H1 (cell line): Measurements from ENCODE around the gene PLK3. TPM values are rescaled to one million over a fixed set of nuclear protein-coding genes. Genes with fewer than 3 reads are reported as not detected.

Source experiments
- CTCF ChIA-PET: fragments of 300-600 bp; sonication (Branson Sonifier 250); formaldehyde crosslinking; loops from one replicate; lab custom pipeline; 2021; ENCODE audit not compliant: partially characterized antibody; lab: Charles Lee
- POLR2A ChIA-PET: fragments of 300-600 bp; sonication (Branson Sonifier 250); formaldehyde crosslinking; loops from one replicate; lab custom pipeline; 2021; ENCODE audit warnings: inconsistent platforms; ENCODE audit not compliant: partially characterized antibody; lab: Charles Lee
- DNase-seq, 2 experiments: peaks; one replicate each; pipeline versions ENCODE4 v3.0.0 to v3.0.0-alpha.2; 2010 to 2022; ENCODE audit warnings: low spot score in 2 of 2, low read depth in 1 of 2, mixed read lengths in 1 of 2
- FAIRE-seq: peaks from 2 replicates; lab custom pipeline; 2011; peaks lifted over from hg19 to GRCh38; lab: Jason Lieb, UNC
- H2AFZ ChIP-seq: 2 replicates; pipeline ENCODE4 v1.8.1; 2012; ENCODE audit warnings: low read length, inconsistent platforms
- H2AK5ac ChIP-seq: 2 replicates; pipeline ENCODE4 v1.6.1; 2013; ENCODE audit warnings: low read depth, low read length
- H2BK120ac ChIP-seq: replicated peaks from 2 replicates; pipeline ENCODE3; 2013; ENCODE audit warnings: low read depth, low read length, inconsistent platforms
- H2BK12ac ChIP-seq: 2 replicates; pipeline ENCODE4 v1.6.1; 2013; ENCODE audit warnings: low read depth, low read length
- H2BK15ac ChIP-seq: 2 replicates; pipeline ENCODE4 v1.6.1; 2013; ENCODE audit warnings: low read length
- H2BK20ac ChIP-seq: 2 replicates; pipeline ENCODE4 v1.6.1; 2013; ENCODE audit warnings: low read length
- H2BK5ac ChIP-seq: 2 replicates; pipeline ENCODE4 v1.6.1; 2013; ENCODE audit warnings: low read depth, low read length
- H3K14ac ChIP-seq: 2 replicates; pipeline ENCODE4 v1.6.1; 2013; ENCODE audit warnings: inconsistent platforms; ENCODE audit not compliant: insufficient read length
- H3K18ac ChIP-seq: 2 replicates; pipeline ENCODE4 v1.6.1; 2013; ENCODE audit warnings: low read length; ENCODE audit errors: extremely low read depth
- H3K23ac ChIP-seq: 2 replicates; pipeline ENCODE4 v1.6.1; 2013; ENCODE audit warnings: inconsistent platforms; ENCODE audit not compliant: insufficient read length
- H3K23me2 ChIP-seq: 2 replicates; pipeline ENCODE4 v1.6.1; 2013; ENCODE audit warnings: low read depth, low read length
- H3K27ac ChIP-seq: 2 replicates; pipeline ENCODE4 v1.6.1; 2011; ENCODE audit warnings: low read depth, low read length, inconsistent platforms
- H3K27me3 ChIP-seq, 4 experiments: replicated peaks in 1 of 4; 1 replicate in 1 of 4; 2 replicates in 3 of 4; pipeline versions ENCODE4 v1.6.1 to v1.8.1; 2011 to 2013; ENCODE audit warnings: low read length in 3 of 4, mild to moderate bottlenecking in 3 of 4, inconsistent platforms in 2 of 4, mixed read lengths in 2 of 4, moderate library complexity in 1 of 4; ENCODE audit not compliant: control insufficient read depth in 3 of 4, insufficient read depth in 3 of 4; ENCODE audit errors: extremely low read depth in 1 of 4
- H3K36me3 ChIP-seq, 4 experiments: 2 replicates each; pipeline versions ENCODE4 v1.6.1 to v1.8.1; 2011 to 2013; ENCODE audit warnings: mild to moderate bottlenecking in 4 of 4, low read length in 3 of 4, moderate library complexity in 2 of 4, control low read depth in 1 of 4, inconsistent platforms in 1 of 4; ENCODE audit not compliant: insufficient read depth in 4 of 4, control insufficient read depth in 2 of 4
- H3K4ac ChIP-seq: replicated peaks from 2 replicates; pipeline ENCODE3; 2013; ENCODE audit warnings: low read length, low read depth, mixed read lengths, inconsistent platforms; ENCODE audit not compliant: insufficient read length
- H3K4me1 ChIP-seq, 4 experiments: replicated peaks in 1 of 4; 1 replicate in 1 of 4; 2 replicates in 3 of 4; pipeline versions ENCODE4 v1.6.1 to v1.8.1; 2011 to 2013; ENCODE audit warnings: low read length in 3 of 4, inconsistent platforms in 2 of 4, mixed read lengths in 1 of 4; ENCODE audit not compliant: insufficient read depth in 4 of 4, control insufficient read depth in 3 of 4
- H3K4me2 ChIP-seq, 2 experiments: 2 replicates each; pipeline versions ENCODE4 v1.6.1 to v1.8.1; 2011 to 2013; ENCODE audit warnings: low read depth in 2 of 2, low read length in 2 of 2, control low read depth in 1 of 2, inconsistent platforms in 1 of 2, mild to moderate bottlenecking in 1 of 2; ENCODE audit not compliant: insufficient read depth in 1 of 2
- H3K4me3 ChIP-seq, 4 experiments: fragments of 200-600, 300-600 bp in 1 of 4; sonication (generic), shearing (Covaris generic), sonication (Bioruptor Twin) in 1 of 4; 2 replicates each; pipeline versions ENCODE4 v1.5.1 to v1.8.1; 2011 to 2016; ENCODE audit warnings: low read length in 4 of 4, low read depth in 3 of 4, control low read depth in 2 of 4, inconsistent platforms in 2 of 4, mild to moderate bottlenecking in 2 of 4, mixed read lengths in 1 of 4, moderate library complexity in 1 of 4; ENCODE audit not compliant: insufficient read depth in 2 of 4; ENCODE audit errors: extremely low read depth in 1 of 4
- H3K56ac ChIP-seq: replicated peaks from 2 replicates; pipeline ENCODE3; 2013; ENCODE audit warnings: low read depth, mild to moderate bottlenecking, mixed read lengths, low read length, inconsistent platforms; ENCODE audit not compliant: insufficient read length
- H3K79me1 ChIP-seq: 2 replicates; pipeline ENCODE4 v1.6.1; 2013; ENCODE audit warnings: low read depth, low read length, control low read depth
- H3K79me2 ChIP-seq, 2 experiments: 2 replicates each; pipeline versions ENCODE4 v1.6.1 to v1.8.1; 2012 to 2013; ENCODE audit warnings: low read length in 2 of 2, mild to moderate bottlenecking in 2 of 2, inconsistent platforms in 1 of 2; ENCODE audit not compliant: insufficient read depth in 2 of 2, control insufficient read depth in 1 of 2
- H3K9ac ChIP-seq, 4 experiments: replicated peaks in 1 of 4; 1 replicate in 1 of 4; 2 replicates in 3 of 4; pipeline versions ENCODE4 v1.6.1 to v1.8.1; 2011 to 2013; ENCODE audit warnings: low read depth in 3 of 4, low read length in 3 of 4, control low read depth in 2 of 4, mild to moderate bottlenecking in 2 of 4, moderate library complexity in 2 of 4, inconsistent platforms in 1 of 4; ENCODE audit errors: extremely low read depth in 1 of 4
- H3K9me3 ChIP-seq, 2 experiments: 2 replicates each; pipeline versions ENCODE4 v1.6.1 to v1.8.1; 2012 to 2013; ENCODE audit warnings: mild to moderate bottlenecking in 2 of 2, moderate library complexity in 2 of 2, control low read depth in 1 of 2, inconsistent platforms in 1 of 2, low read depth in 1 of 2, low read length in 1 of 2, mixed read lengths in 1 of 2; ENCODE audit not compliant: insufficient read depth in 2 of 2
- H4K20me1 ChIP-seq, 2 experiments: replicated peaks in 1 of 2; 2 replicates each; pipeline versions ENCODE3 to v1.8.1; 2011 to 2013; ENCODE audit warnings: inconsistent platforms in 2 of 2, low read length in 2 of 2, mild to moderate bottlenecking in 1 of 2; ENCODE audit not compliant: insufficient read depth in 2 of 2, control insufficient read depth in 1 of 2
- H4K5ac ChIP-seq: 2 replicates; pipeline ENCODE4 v1.6.1; 2013; ENCODE audit warnings: low read length, low read depth, mixed read lengths, inconsistent platforms; ENCODE audit not compliant: insufficient read length
- H4K8ac ChIP-seq: 2 replicates; pipeline ENCODE4 v1.8.0; 2013; ENCODE audit warnings: mild to moderate bottlenecking, moderate library complexity, low read length, inconsistent platforms; ENCODE audit not compliant: insufficient read depth; ENCODE audit errors: extremely low read depth
- H4K91ac ChIP-seq: replicated peaks from 2 replicates; pipeline ENCODE3; 2013; ENCODE audit warnings: low read length, mixed read lengths, inconsistent platforms; ENCODE audit not compliant: insufficient read length
- RAD21 ChIP-seq, 2 experiments: IDR thresholded peaks in 1 of 2; conservative IDR thresholded peaks in 1 of 2; 2 replicates each; pipeline ENCODE4 v1.6.1; 2011; ENCODE audit warnings: low read depth in 2 of 2, low read length in 2 of 2, improper control_type of control experiment in 1 of 2, inconsistent platforms in 1 of 2, mild to moderate bottlenecking in 1 of 2, moderate library complexity in 1 of 2
- RNF2 ChIP-seq: fragments of 200-900, 300-1000 bp; sonication (generic); IDR thresholded peaks from 2 replicates; pipeline ENCODE4 v1.7.1; 2016; ENCODE audit warnings: borderline replicate concordance, low read depth, mild to moderate bottlenecking, antibody characterized with exemption, low read length; ENCODE audit not compliant: poor library complexity, severe bottlenecking; ENCODE audit errors: missing control alignments
- SRF ChIP-seq: IDR thresholded peaks from 2 replicates; pipeline ENCODE4 v1.6.1; 2011; ENCODE audit warnings: mild to moderate bottlenecking, low read depth, low read length, moderate library complexity
- TAF7 ChIP-seq: optimal IDR thresholded peaks from 2 replicates; pipeline ENCODE3; 2011; ENCODE audit warnings: low read depth, mild to moderate bottlenecking, inconsistent platforms, low read length, moderate library complexity, borderline replicate concordance
- ZNF274 ChIP-seq: IDR thresholded peaks from 2 replicates; pipeline ENCODE4 v1.7.0; 2012; ENCODE audit warnings: low read length, borderline replicate concordance; ENCODE audit errors: extremely low read depth
- WGBS, 2 experiments: shearing (Covaris generic) in 1 of 2; methylation state at CpG; one replicate each; pipeline versions ENCODE4 v1.1.6 to v1.1.7; 2013 to 2015; ENCODE audit warnings: low lambda C conversion rate in 2 of 2, mixed read lengths in 2 of 2, inconsistent platforms in 1 of 2, low coverage in 1 of 2, missing lambda C conversion rate in 1 of 2; ENCODE audit not compliant: insufficient replicate concordance in 2 of 2, insufficient coverage in 1 of 2, insufficient read length in 1 of 2; ENCODE audit errors: extremely low coverage in 1 of 2, missing lambda C conversion rate in 1 of 2; 5-methylcytosine and 5-hydroxymethylcytosine counted together
- polyA plus RNA-seq, 7 experiments: library from polyadenylated mRNA; depleted of rRNA in 3 of 7; stranded (reverse) in 5 of 7; unstranded in 2 of 7; fragments of >200 nt in 5 of 7; fragments of 200-250 nt in 2 of 7; gene quantifications; 1 replicate in 5 of 7; 2 replicates in 1 of 7; 4 replicates in 1 of 7; pipeline versions ENCODE4 v1.2.1 to v1.2.3, GENCODE V29; 2011 to 2013; ENCODE audit warnings: missing spikeins in 2 of 7, mixed read lengths in 2 of 7
- total RNA-seq: library from RNA; stranded (reverse); fragmentation: NEBNext Ultra II Directional; extraction: Animal tissue kit (Norgen Biotek cat#: 25700); gene quantifications from 2 replicates; pipeline ENCODE4 v1.2.1, GENCODE V29; 2021

The PLK3 gene
- total and polyA plus RNA-seq, 2 of the 8 experiments (the other 6 are each of a cell fraction or from before 2014, with no cell fraction given): 7.9 to 12.3 TPM

DNA sequence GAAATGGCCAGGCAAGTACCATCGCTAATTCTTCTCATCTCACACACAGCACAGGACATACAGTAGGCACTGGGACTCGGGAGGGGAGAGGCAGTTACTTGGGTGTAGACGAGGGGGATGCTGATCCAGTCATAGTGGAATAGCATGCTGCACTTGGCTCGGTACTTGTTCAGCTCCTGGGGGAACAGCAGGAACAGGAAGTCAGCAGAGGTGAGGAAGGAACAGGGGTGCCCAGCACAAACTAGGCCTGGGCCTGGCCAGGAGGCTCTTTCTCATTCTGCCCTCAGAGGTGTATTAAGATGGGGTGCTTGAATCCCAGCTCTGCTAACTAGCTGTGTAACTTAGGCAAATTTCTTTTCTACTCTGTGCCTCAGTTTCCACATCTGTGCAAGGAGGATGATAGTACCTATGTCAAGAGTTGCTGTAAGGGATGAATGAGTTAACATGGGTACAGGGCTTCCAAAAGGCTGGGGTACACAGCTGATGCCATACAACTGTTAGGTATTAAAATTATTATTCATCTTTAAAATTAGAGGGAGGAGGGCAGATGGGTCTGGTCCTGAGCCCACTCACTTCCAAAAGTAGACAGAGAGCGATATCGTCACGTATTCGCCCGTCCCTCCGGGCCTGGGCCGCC, 14.6 kb upstream of the PLK3 start:
- no peak overlapping the region; a peak in 1 of 7 replicates for H3K9ac ChIP-seq
- DNase-seq (no peak), FAIRE-seq (no peak)
- no peaks in the 10 kb centered on the region for H3K79me2 ChIP-seq
- peak overlapping the region; percentile 77 for H2BK12ac ChIP-seq
- H3K4me3 ChIP-seq: peak overlapping the region in 2 of 4 experiments; percentile 55 to 58; a peak in 3 of 8 replicates
- H3K4me1 ChIP-seq: peaks cover 4 to 18% (median 14%) of the 10 kb centered on the region in 4 experiments
- H3K79me1 ChIP-seq: 0 out of 2 replicates have a peak, but pooled peaks cover 2% of the 10 kb centered on the region
- no peak overlapping the region for H3K4ac ChIP-seq
- H3K18ac ChIP-seq: peak overlapping the region; percentile 5; the same call in 1 of the 2 replicates
- H3K23me2 ChIP-seq: peaks cover 6% of the 10 kb centered on the region; the same call in 1 of the 2 replicates
- peak overlapping the region; percentile 84 for H2BK15ac ChIP-seq
- H3K9me3 ChIP-seq: no peaks in the 10 kb centered on the region
- no peak overlapping the region for H2BK120ac ChIP-seq
- POLR2A ChIA-PET: interaction anchor here (0.6 to 23.6 kb wide), 11 partner anchors 8 to 59 kb away, joined by 3 to 428 read pairs (median 8); partner anchors contain the start of genes BTBD19, DYNLT4, PLK3 and RNU5D-1
- H3K27me3 ChIP-seq: peaks cover 0 to 7% (median 2%) of the 10 kb centered on the region in 4 experiments; a peak in 3 of 7 replicates
- H4K5ac ChIP-seq: no peak overlapping the region
- H2BK20ac ChIP-seq: peak overlapping the region; percentile 52; the same call in 1 of the 2 replicates
- no peak overlapping the region for H3K27ac ChIP-seq
- peak overlapping the region; percentile 64 to 74 for H3K4me2 ChIP-seq
- TF ChIP-seq ZNF274: no peak
- TF ChIP-seq RNF2: no peak
- no peak for TF ChIP-seq TAF7
- no peak for TF ChIP-seq SRF
- no peak for TF ChIP-seq RAD21 (IDR thresholded peaks at IDR 0.05 in 1 of 2, conservative IDR thresholded peaks at IDR 0.05 in 1 of 2; ENCODE audit: low read depth in 2 of 2, low read length in 2 of 2)
- no peak overlapping the region for H3K56ac ChIP-seq
- 32% methylated on average over 11 of the region's 11 CpGs; no CpG with 5 or more reads in 1 of the 2 experiments for WGBS, 2 experiments
- H3K36me3 ChIP-seq: peaks cover 0 to 7% (median 0%) of the 10 kb centered on the region in 4 experiments; a peak in 2 of 8 replicates
- H2AK5ac ChIP-seq: peak overlapping the region; percentile 91; the same call in 1 of the 2 replicates
- H4K8ac ChIP-seq: peak overlapping the region; percentile 81; the same call in 1 of the 2 replicates
- no peak overlapping the region for H2BK5ac ChIP-seq
- H3K14ac ChIP-seq: no peak overlapping the region
- no peak overlapping the region for H2AFZ ChIP-seq
- H3K23ac ChIP-seq: no peak overlapping the region
- H4K20me1 ChIP-seq: no peaks in the 10 kb centered on the region
- H4K91ac ChIP-seq: no peak overlapping the region
- CTCF ChIA-PET: interaction anchor here (0.5 to 10.4 kb wide), 22 partner anchors 8 to 645 kb away, joined by 3 to 67 read pairs (median 4); partner anchors contain the start of genes BTBD19, PLK3, RNU5D-1 and RPS8
